Measurements from ENCODE around the gene NAV2. TPM values are rescaled to one million over a fixed set of nuclear protein-coding genes. Genes with fewer than 3 reads are reported as not detected.

Gene NAV2
- total RNA-seq, 1 experiment from 2014 or later: 22.7 TPM

DNA sequence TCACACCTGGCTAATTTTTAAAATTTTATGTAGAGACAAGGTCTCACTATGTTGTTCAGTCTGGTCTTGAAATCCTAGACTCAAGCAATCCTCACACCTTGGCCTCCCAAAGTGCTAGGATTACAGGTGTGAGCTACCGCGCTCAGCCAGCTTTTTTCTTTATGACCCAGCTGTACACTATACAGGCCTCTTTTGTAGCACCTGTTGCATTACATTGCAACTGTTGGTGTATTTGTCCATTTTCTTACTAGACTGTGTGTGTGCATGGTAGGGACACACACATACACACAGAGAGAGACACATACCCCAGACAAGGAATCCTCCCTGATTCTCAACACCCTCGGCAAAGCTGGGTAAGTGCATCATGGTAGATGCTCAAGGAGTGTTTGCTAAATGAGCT, 61.7 kb downstream of the NAV2 start:
- ChIA-PET POLR2A (no interaction called here), CTCF (no interaction called here)
- H3K27me3 ChIP-seq (ENCODE audit: control insufficient read depth, insufficient read depth, low read length): no peaks in the 10 kb centered on the region
- H3K36me3 ChIP-seq (ENCODE audit: control insufficient read depth, insufficient read depth, low read length): no peaks in the 10 kb centered on the region
- no peaks in the 10 kb centered on the region for H3K9me3 ChIP-seq (ENCODE audit: control insufficient read depth, insufficient read depth, low read depth, low read length)
- H3K27ac ChIP-seq (ENCODE audit: low read length): no peak overlapping the region
- ATAC-seq: no peak
- no peak overlapping the region for H3K4me3 ChIP-seq (ENCODE audit: low read depth in 2 of 2, low read length in 2 of 2)
- in situ Hi-C loops (cut with HindIII; ENCODE audit: low pct_unique_long_range_greater_than_20kb, low sequenced_read_pairs) (no loop called here), intact Hi-C loops (cut with micrococcal nuclease; ENCODE audit: unreplicated experiment) (no loop called here)
- BruUV-seq (replicated peaks): no TSS peak
- peaks cover 12% of the 10 kb centered on the region; the same call in 1 of the 2 replicates for H3K4me1 ChIP-seq (ENCODE audit: control insufficient read depth, insufficient read depth, low read length)
- no peak for TF ChIP-seq TCF7L2 (IDR thresholded peaks at IDR 0.05; ENCODE audit: low read depth, low read length)
- TF ChIP-seq SIN3A (IDR thresholded peaks at IDR 0.05; ENCODE audit: borderline replicate concordance, insufficient read depth, low read depth, low read length): no peak
- TF ChIP-seq CTCF (IDR thresholded peaks at IDR 0.05): no peak
- TF ChIP-seq, protein P1, sequence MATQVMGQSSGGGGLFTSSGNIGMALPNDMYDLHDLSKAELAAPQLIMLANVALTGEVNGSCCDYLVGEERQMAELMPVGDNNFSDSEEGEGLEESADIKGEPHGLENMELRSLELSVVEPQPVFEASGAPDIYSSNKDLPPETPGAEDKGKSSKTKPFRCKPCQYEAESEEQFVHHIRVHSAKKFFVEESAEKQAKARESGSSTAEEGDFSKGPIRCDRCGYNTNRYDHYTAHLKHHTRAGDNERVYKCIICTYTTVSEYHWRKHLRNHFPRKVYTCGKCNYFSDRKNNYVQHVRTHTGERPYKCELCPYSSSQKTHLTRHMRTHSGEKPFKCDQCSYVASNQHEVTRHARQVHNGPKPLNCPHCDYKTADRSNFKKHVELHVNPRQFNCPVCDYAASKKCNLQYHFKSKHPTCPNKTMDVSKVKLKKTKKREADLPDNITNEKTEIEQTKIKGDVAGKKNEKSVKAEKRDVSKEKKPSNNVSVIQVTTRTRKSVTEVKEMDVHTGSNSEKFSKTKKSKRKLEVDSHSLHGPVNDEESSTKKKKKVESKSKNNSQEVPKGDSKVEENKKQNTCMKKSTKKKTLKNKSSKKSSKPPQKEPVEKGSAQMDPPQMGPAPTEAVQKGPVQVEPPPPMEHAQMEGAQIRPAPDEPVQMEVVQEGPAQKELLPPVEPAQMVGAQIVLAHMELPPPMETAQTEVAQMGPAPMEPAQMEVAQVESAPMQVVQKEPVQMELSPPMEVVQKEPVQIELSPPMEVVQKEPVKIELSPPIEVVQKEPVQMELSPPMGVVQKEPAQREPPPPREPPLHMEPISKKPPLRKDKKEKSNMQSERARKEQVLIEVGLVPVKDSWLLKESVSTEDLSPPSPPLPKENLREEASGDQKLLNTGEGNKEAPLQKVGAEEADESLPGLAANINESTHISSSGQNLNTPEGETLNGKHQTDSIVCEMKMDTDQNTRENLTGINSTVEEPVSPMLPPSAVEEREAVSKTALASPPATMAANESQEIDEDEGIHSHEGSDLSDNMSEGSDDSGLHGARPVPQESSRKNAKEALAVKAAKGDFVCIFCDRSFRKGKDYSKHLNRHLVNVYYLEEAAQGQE (IDR thresholded peaks at IDR 0.05; ENCODE audit: insufficient read depth in 1 of 2, low read depth in 2 of 2, low read length in 1 of 2): no peak
- no peak for TF ChIP-seq POLR2AphosphoS5 (IDR thresholded peaks at IDR 0.05; ENCODE audit: low read depth, low read length)
- no peak for DNase-seq (ENCODE audit: low read depth, low spot score)

DNA sequence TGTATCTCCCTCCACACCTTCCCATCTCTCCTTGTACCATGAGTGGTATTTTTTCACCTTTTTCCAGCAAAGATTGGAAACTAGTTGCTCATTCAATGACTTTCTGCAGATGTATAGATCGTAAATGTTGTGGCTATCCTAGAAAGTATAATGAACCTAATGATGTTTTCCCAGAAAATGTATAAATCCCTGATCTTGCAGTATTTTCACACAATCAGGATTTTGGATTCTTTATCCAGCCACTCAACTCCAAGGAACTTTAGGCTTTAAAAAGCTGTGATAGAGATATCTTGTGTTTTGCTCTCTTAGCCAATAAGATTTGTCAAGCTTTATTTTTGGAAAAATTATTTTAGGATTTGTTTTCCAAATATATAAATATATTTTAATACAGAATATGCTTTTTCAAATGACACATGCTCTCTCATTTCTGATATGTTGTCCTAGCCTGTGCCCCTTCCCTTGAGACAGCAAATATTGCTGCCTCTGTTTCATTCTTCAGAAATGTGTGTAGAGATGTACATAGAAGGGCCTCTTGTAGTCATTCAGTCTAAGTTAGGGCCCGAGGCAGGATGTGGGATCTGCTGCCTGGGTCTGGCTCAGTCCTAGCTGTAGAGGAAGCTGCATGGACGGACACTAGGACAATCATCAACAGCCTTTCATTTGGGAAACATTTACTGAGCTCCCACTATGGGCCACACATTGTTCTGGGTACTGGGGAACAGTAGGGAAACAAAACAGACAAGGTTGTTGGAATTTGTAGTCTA, 62.4 kb downstream of the NAV2 start:
- intact Hi-C loops (cut with micrococcal nuclease; ENCODE audit: unreplicated experiment): no loop called here
- no TSS peak for BruUV-seq (replicated peaks)
- TF ChIP-seq, protein P1 (IDR thresholded peaks at IDR 0.05; ENCODE audit: insufficient read depth in 1 of 2, low read depth in 2 of 2, low read length in 1 of 2): no peak
- Histone ChIP-seq H3K27ac (ENCODE audit: low read length) (no peak overlapping the region), H3K4me1 (ENCODE audit: control insufficient read depth, insufficient read depth, low read length) (peaks cover 12% of the 10 kb centered on the region; the same call in 1 of the 2 replicates), H3K27me3 (ENCODE audit: control insufficient read depth, insufficient read depth, low read length) (no peaks in the 10 kb centered on the region), H3K36me3 (ENCODE audit: control insufficient read depth, insufficient read depth, low read length) (no peaks in the 10 kb centered on the region), H3K9me3 (ENCODE audit: control insufficient read depth, insufficient read depth, low read depth, low read length) (no peaks in the 10 kb centered on the region), H3K4me3 (ENCODE audit: low read depth in 2 of 2, low read length in 2 of 2) (no peak overlapping the region)
- DNase-seq (ENCODE audit: low read depth, low spot score): no peak
- ATAC-seq: no peak
- ChIA-PET POLR2A (no interaction called here), CTCF (no interaction called here)
- in situ Hi-C loops (cut with HindIII; ENCODE audit: low pct_unique_long_range_greater_than_20kb, low sequenced_read_pairs): no loop called here
